PFSK-1 (cell line): ENCODE results near the gene TTC21B.

ENCODE experiments used
- REST ChIP-seq, 2 experiments: IDR thresholded peaks; 2 replicates each; pipeline versions ENCODE4 v1.6.1 to v1.8.0; 2011 to 2012; ENCODE audit warnings: low read depth in 2 of 2, low read length in 2 of 2, control low read depth in 1 of 2, inconsistent platforms in 1 of 2, mild to moderate bottlenecking in 1 of 2, moderate library complexity in 1 of 2; ENCODE audit not compliant: insufficient read depth in 1 of 2
- TAF1 ChIP-seq: IDR thresholded peaks from 2 replicates; pipeline ENCODE4 v1.6.1; 2012; ENCODE audit warnings: low read length, control low read depth, borderline replicate concordance; ENCODE audit not compliant: insufficient read depth

- TF ChIP-seq TAF1 (no peak), REST (IDR thresholded peaks at IDR 0.05; ENCODE audit: insufficient read depth in 1 of 2, low read depth in 2 of 2, low read length in 2 of 2) (no peak)
Measured at GRCh38 chr2:165893556-165893955, 60.0 kb downstream of the TTC21B start.
